Renal pelvis (tissue), 4 donors: ENCODE data around the gene UBAC2. TPM values are rescaled to one million over a fixed set of nuclear protein-coding genes. Genes with fewer than 3 reads are reported as not detected.

ENCODE experiments used
- DNase-seq: peaks from one replicate; pipeline ENCODE4 v3.0.0-alpha.2; 2013
- polyA plus RNA-seq, 3 donors: library from polyadenylated mRNA; unstranded; fragments of 120-200 nt; gene quantifications; one replicate each; pipeline ENCODE4 v1.2.1, GENCODE V29; 2013; ENCODE audit not compliant: insufficient read length in 3 of 3

UBAC2 gene
- polyA plus RNA-seq, 3 donors = 89.9 to 91.8 (median 90.7) TPM

- peak; percentile 45 for DNase-seq
These were observed 65.3 kb downstream of the UBAC2 start for GRCh38 chr13:99265821-99266426.

GRCh38 chr13:99266827-99267226 is 66.2 kb downstream of the UBAC2 start:
- DNase-seq = no peak

- DNase-seq = no peak
These were observed 67.3 kb downstream of the UBAC2 start for GRCh38 chr13:99267927-99268326.

- no peak for DNase-seq
These were observed 68.2 kb downstream of the UBAC2 start for GRCh38 chr13:99268822-99269221.

GRCh38 chr13:99269627-99270241 is 69.1 kb downstream of the UBAC2 start:
- DNase-seq = peak; percentile 41

GRCh38 chr13:99270518-99270917 is 69.9 kb downstream of the UBAC2 start:
- no peak for DNase-seq

GRCh38 chr13:99271249-99271648 is 70.6 kb downstream of the UBAC2 start:
- no peak for DNase-seq

GRCh38 chr13:99272481-99272880 is 71.8 kb downstream of the UBAC2 start:
- no peak for DNase-seq

GRCh38 chr13:99273128-99273527 is 72.5 kb downstream of the UBAC2 start:
- no peak for DNase-seq

GRCh38 chr13:99275093-99275469 is 74.4 kb downstream of the UBAC2 start:
- DNase-seq = no peak

- DNase-seq = no peak
These were observed 76.1 kb downstream of the UBAC2 start for GRCh38 chr13:99276706-99277105.

GRCh38 chr13:99277629-99278028 is 77.0 kb downstream of the UBAC2 start:
- DNase-seq = no peak

- DNase-seq = no peak
These were observed 77.5 kb downstream of the UBAC2 start for GRCh38 chr13:99278200-99278599.

- DNase-seq = no peak
These were observed 78.2 kb downstream of the UBAC2 start for GRCh38 chr13:99278843-99279242.

GRCh38 chr13:99279637-99280036 is 79.0 kb downstream of the UBAC2 start:
- no peak for DNase-seq

GRCh38 chr13:99280166-99280565 is 79.5 kb downstream of the UBAC2 start:
- DNase-seq = no peak

- DNase-seq = no peak
These were observed 81.2 kb downstream of the UBAC2 start for GRCh38 chr13:99281811-99282263.

GRCh38 chr13:99282264-99283231 is 81.9 kb downstream of the UBAC2 start:
- no peak for DNase-seq

GRCh38 chr13:99285432-99286182 is 85.0 kb downstream of the UBAC2 start:
- DNase-seq = peak; percentile 19

GRCh38 chr13:99287551-99287950 is 86.9 kb downstream of the UBAC2 start:
- DNase-seq = no peak

- no peak for DNase-seq
These were observed 87.4 kb downstream of the UBAC2 start for GRCh38 chr13:99288089-99288488.

GRCh38 chr13:99289271-99289670 is 88.6 kb downstream of the UBAC2 start:
- no peak for DNase-seq
